ENCODE measurements around the gene TTC23L. TPM values are rescaled to one million over a fixed set of nuclear protein-coding genes. Genes with fewer than 3 reads are reported as not detected.

The TTC23L gene
- total and polyA plus RNA-seq, 2 experiments from 2014 or later, result 0.07 TPM; not detected in 1

DNA sequence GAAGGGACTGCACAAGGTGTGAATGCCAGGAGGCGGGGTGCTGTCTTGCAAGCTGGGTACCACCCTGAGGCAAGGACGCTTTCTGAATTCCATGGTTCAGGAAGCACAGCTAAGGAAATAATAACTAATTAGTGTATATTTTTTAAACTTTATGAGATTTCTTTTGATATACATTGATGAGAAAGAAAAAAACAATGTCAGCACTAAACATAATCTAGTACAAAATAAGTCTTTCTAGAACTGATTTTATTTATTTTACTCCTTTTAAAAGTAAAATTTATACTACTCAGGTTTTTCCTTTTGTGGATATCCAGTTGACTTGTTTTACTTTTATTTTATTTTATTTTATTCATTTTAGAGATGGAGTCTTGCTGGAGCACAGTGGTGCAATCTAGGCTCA is 94.0 kb downstream of the TTC23L start:
- Histone ChIP-seq H3K4me3 (no peak overlapping the region), H3K9me3 (ENCODE audit: low read depth) (no peaks in the 10 kb centered on the region), H3K79me2 (peaks cover 60% of the 10 kb centered on the region), H3K4me1 (ENCODE audit: insufficient read depth) (peaks cover 13% of the 10 kb centered on the region), H2AFZ (no peak overlapping the region), H3K4me2 (no peak overlapping the region), H4K20me1 (ENCODE audit: insufficient read depth, poor library complexity, severe bottlenecking) (peaks cover 9% of the 10 kb centered on the region), H3K27ac (no peak overlapping the region), H3K27me3 (no peaks in the 10 kb centered on the region), H3K36me3 (replicated peaks; ENCODE audit: insufficient read depth, low read depth) (no peaks in the 10 kb centered on the region), H3K9me2 (replicated peaks; ENCODE audit: insufficient read depth) (no peaks in the 10 kb centered on the region)
- TF ChIP-seq, protein P1, sequence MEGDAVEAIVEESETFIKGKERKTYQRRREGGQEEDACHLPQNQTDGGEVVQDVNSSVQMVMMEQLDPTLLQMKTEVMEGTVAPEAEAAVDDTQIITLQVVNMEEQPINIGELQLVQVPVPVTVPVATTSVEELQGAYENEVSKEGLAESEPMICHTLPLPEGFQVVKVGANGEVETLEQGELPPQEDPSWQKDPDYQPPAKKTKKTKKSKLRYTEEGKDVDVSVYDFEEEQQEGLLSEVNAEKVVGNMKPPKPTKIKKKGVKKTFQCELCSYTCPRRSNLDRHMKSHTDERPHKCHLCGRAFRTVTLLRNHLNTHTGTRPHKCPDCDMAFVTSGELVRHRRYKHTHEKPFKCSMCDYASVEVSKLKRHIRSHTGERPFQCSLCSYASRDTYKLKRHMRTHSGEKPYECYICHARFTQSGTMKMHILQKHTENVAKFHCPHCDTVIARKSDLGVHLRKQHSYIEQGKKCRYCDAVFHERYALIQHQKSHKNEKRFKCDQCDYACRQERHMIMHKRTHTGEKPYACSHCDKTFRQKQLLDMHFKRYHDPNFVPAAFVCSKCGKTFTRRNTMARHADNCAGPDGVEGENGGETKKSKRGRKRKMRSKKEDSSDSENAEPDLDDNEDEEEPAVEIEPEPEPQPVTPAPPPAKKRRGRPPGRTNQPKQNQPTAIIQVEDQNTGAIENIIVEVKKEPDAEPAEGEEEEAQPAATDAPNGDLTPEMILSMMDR (IDR thresholded peaks at IDR 0.05; ENCODE audit: poor library complexity), result no peak
- no peak for TF ChIP-seq EZH2 (IDR thresholded peaks at IDR 0.05; ENCODE audit: borderline replicate concordance)
- 93% methylated on average over 2 of the region's 2 CpGs for WGBS (ENCODE audit: low lambda C conversion rate, missing lambda C conversion rate)
- no peak for DNase-seq (ENCODE audit: low spot score)

DNA sequence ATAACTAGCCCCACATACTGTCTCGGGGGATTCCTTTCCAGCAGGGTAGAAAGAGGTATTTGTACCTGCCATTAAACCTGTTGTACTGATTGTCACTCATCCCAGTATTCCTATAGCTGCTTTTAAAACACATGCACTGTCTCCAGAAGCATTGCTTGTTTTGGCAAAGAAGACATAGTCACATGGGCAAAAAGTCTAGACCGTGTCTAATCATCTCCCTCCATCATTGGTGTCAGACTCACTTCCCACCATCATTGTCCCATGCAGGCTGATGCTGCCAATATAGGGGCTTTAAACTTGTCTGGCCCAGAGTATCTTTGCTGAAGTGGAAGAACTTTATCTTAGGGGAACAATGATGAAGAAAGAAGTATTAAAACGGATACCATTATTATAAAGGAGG is 103.0 kb downstream of the TTC23L start:
- no peaks in the 10 kb centered on the region for H3K9me2 ChIP-seq (replicated peaks; ENCODE audit: insufficient read depth)
- no peaks in the 10 kb centered on the region for H3K9me3 ChIP-seq (ENCODE audit: low read depth)
- H3K4me1 ChIP-seq (ENCODE audit: insufficient read depth), result no peaks in the 10 kb centered on the region
- peaks cover 2% of the 10 kb centered on the region for H4K20me1 ChIP-seq (ENCODE audit: insufficient read depth, poor library complexity, severe bottlenecking)
- no peak overlapping the region for H3K4me3 ChIP-seq
- H3K27me3 ChIP-seq, result no peaks in the 10 kb centered on the region
- H3K27ac ChIP-seq, result no peak overlapping the region
- no peak overlapping the region for H3K4me2 ChIP-seq
- DNase-seq (ENCODE audit: low spot score), result no peak
- no peaks in the 10 kb centered on the region for H3K79me2 ChIP-seq
- H2AFZ ChIP-seq, result no peak overlapping the region
- TF ChIP-seq EZH2phosphoT487 (IDR thresholded peaks at IDR 0.05; ENCODE audit: low read depth, severe bottlenecking, unreplicated experiment) (no peak), EZH2 (IDR thresholded peaks at IDR 0.05; ENCODE audit: borderline replicate concordance) (no peak)
- TF ChIP-seq, protein P1 (IDR thresholded peaks at IDR 0.05; ENCODE audit: poor library complexity), result no peak
- WGBS (ENCODE audit: low lambda C conversion rate, missing lambda C conversion rate), result 98% methylated on average over 3 of the region's 3 CpGs
- no peaks in the 10 kb centered on the region for H3K36me3 ChIP-seq (replicated peaks; ENCODE audit: insufficient read depth, low read depth)

DNA sequence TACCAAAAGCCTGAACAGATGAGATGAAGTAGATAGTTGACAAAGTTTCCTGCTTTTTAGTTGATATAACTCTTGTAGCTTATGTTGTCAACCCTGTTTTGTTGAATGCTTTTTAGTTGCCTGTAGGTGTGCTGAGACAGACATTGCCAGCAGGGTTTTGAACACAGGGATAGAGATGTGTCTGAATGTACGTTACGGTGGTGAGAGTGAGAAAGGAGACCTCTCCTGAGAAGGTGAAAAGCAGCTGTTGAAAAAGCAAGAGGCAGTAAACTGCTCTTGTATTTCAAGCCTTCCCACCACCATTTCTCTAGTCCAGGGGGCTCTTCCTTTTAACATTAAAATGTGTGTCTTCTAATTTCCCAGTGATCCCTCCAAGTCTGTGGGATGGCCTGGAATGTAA is 105.1 kb downstream of the TTC23L start:
- Histone ChIP-seq H3K4me1 (ENCODE audit: insufficient read depth) (no peaks in the 10 kb centered on the region), H3K9me3 (ENCODE audit: low read depth) (no peaks in the 10 kb centered on the region), H2AFZ (no peak overlapping the region), H3K36me3 (replicated peaks; ENCODE audit: insufficient read depth, low read depth) (no peaks in the 10 kb centered on the region), H3K79me2 (no peaks in the 10 kb centered on the region), H3K9me2 (replicated peaks; ENCODE audit: insufficient read depth) (no peaks in the 10 kb centered on the region), H3K4me3 (no peak overlapping the region), H4K20me1 (ENCODE audit: insufficient read depth, poor library complexity, severe bottlenecking) (no peaks in the 10 kb centered on the region), H3K27me3 (no peaks in the 10 kb centered on the region), H3K27ac (no peak overlapping the region), H3K4me2 (no peak overlapping the region)
- TF ChIP-seq EZH2phosphoT487 (IDR thresholded peaks at IDR 0.05; ENCODE audit: low read depth, severe bottlenecking, unreplicated experiment) (no peak), EZH2 (IDR thresholded peaks at IDR 0.05; ENCODE audit: borderline replicate concordance) (no peak)
- TF ChIP-seq, protein P1 (IDR thresholded peaks at IDR 0.05; ENCODE audit: poor library complexity), result no peak
- WGBS (ENCODE audit: low lambda C conversion rate, missing lambda C conversion rate), result 92% methylated on average over 2 of the region's 2 CpGs
- DNase-seq (ENCODE audit: low spot score), result no peak
